SK-N-SH treated with all-trans-retinoic acid at 6 μM for 48 hours (cell line): ENCODE results near the gene CPT1C.

Experiments
- ATAC-seq: fragments of 200-7000 bp; cut with Tn5 transposase; 3 replicates; pipeline ENCODE4 v1.9.1; 2020; ENCODE audit warnings: mild to moderate bottlenecking, moderate library complexity
- ARNTL ChIP-seq: fragments of 450-650 bp; formaldehyde crosslinking; IDR thresholded peaks from 2 replicates; pipeline ENCODE4 v1.5.0; 2020; ENCODE audit warnings: low read depth, mild to moderate bottlenecking, moderate library complexity, borderline replicate concordance
- BACH2 ChIP-seq: fragments of 250-450 bp; sonication (Bioruptor Pico); IDR thresholded peaks from 2 replicates; pipeline ENCODE4 v1.9.0; 2021; ENCODE audit warnings: mild to moderate bottlenecking, borderline replicate concordance
- CSDC2 ChIP-seq: fragments of 250-450 bp; sonication (Bioruptor Pico); IDR thresholded peaks from 2 replicates; pipeline ENCODE4 v1.5.0; 2020; ENCODE audit warnings: mild to moderate bottlenecking, moderate library complexity
- GLIS3 ChIP-seq: fragments of 250-450 bp; sonication (Bioruptor Pico); IDR thresholded peaks from 2 replicates; pipeline ENCODE4 v1.5.0; 2020; ENCODE audit warnings: mild to moderate bottlenecking, moderate library complexity
- ISL1 ChIP-seq: fragments of 250-450 bp; sonication (Bioruptor Pico); IDR thresholded peaks from 2 replicates; pipeline ENCODE4 v2.1.2; 2022; ENCODE audit warnings: mild to moderate bottlenecking, moderate library complexity
- OSR1 ChIP-seq: fragments of 250-450 bp; sonication (Bioruptor Pico); IDR thresholded peaks from 2 replicates; pipeline ENCODE4 v1.8.0; 2022; ENCODE audit warnings: moderate library complexity, mild to moderate bottlenecking, inconsistent platforms
- PPARA ChIP-seq: fragments of 250-450 bp; sonication (Bioruptor Pico); IDR thresholded peaks from 2 replicates; pipeline ENCODE4 v1.5.0; 2020; ENCODE audit warnings: mild to moderate bottlenecking, borderline replicate concordance
- RARB ChIP-seq: fragments of 250-450 bp; sonication (Bioruptor Pico); IDR thresholded peaks from 2 replicates; pipeline ENCODE4 v1.8.0; 2021; ENCODE audit warnings: mild to moderate bottlenecking, moderate library complexity
- SNAI2 ChIP-seq: fragments of 250-450 bp; sonication (Bioruptor Pico); IDR thresholded peaks from 2 replicates; pipeline ENCODE4 v1.5.0; 2020; ENCODE audit warnings: mild to moderate bottlenecking, moderate library complexity
- TCF4 ChIP-seq: fragments of 250-450 bp; sonication (Bioruptor Pico); IDR thresholded peaks from 2 replicates; pipeline ENCODE4 v1.8.0; 2021; ENCODE audit warnings: mild to moderate bottlenecking, moderate library complexity, borderline replicate concordance
- TOX ChIP-seq: fragments of 250-450 bp; sonication (Bioruptor Pico); IDR thresholded peaks from 2 replicates; pipeline ENCODE4 v1.8.0; 2021; ENCODE audit warnings: mild to moderate bottlenecking, moderate library complexity, borderline replicate concordance
- ZC3H10 ChIP-seq: fragments of 250-450 bp; sonication (Bioruptor Pico); IDR thresholded peaks from 2 replicates; pipeline ENCODE4 v1.5.1; 2021; ENCODE audit warnings: mild to moderate bottlenecking, moderate library complexity
- ZFP3 ChIP-seq: fragments of 250-450 bp; sonication (Bioruptor Pico); IDR thresholded peaks from 2 replicates; pipeline ENCODE4 v1.5.0; 2020; ENCODE audit warnings: mild to moderate bottlenecking, moderate library complexity
- ZFP30 ChIP-seq: fragments of 450-650 bp; formaldehyde crosslinking; IDR thresholded peaks from 2 replicates; pipeline ENCODE4 v1.5.0; 2022; ENCODE audit warnings: mild to moderate bottlenecking, moderate library complexity
- ZNF565 ChIP-seq: fragments of 450-650 bp; formaldehyde crosslinking; conservative IDR thresholded peaks from 2 replicates; pipeline ENCODE4 v1.5.0; 2020; ENCODE audit warnings: low read depth, mild to moderate bottlenecking, moderate library complexity
- ZNF70 ChIP-seq: fragments of 450-650 bp; formaldehyde crosslinking; IDR thresholded peaks from 2 replicates; pipeline ENCODE4 v1.5.0; 2020; ENCODE audit warnings: mild to moderate bottlenecking, moderate library complexity
- ZNF8 ChIP-seq: fragments of 450-650 bp; formaldehyde crosslinking; IDR thresholded peaks from 2 replicates; pipeline ENCODE4 v1.5.0; 2020; ENCODE audit warnings: mild to moderate bottlenecking, moderate library complexity
- TF ChIP-seq, protein P1 (sequence below): fragments of 250-450 bp; sonication (Bioruptor Pico); IDR thresholded peaks from 2 replicates; pipeline ENCODE4 v1.8.0; 2021; ENCODE audit warnings: low read depth, mild to moderate bottlenecking, moderate library complexity, borderline replicate concordance
- TF ChIP-seq, protein P2 (sequence below): fragments of 250-450 bp; sonication (Bioruptor Pico); IDR thresholded peaks from 2 replicates; pipeline ENCODE4 v1.5.0; 2020; ENCODE audit warnings: mild to moderate bottlenecking, moderate library complexity
- TF ChIP-seq, protein P3 (sequence below): fragments of 250-450 bp; sonication (Bioruptor Pico); IDR thresholded peaks from 2 replicates; pipeline ENCODE4 v1.8.0; 2020; ENCODE audit warnings: mild to moderate bottlenecking, moderate library complexity, borderline replicate concordance
- TF ChIP-seq, protein P4 (sequence below): fragments of 250-450 bp; sonication (Bioruptor Pico); IDR thresholded peaks from 2 replicates; pipeline ENCODE4 v1.5.1; 2021; ENCODE audit warnings: mild to moderate bottlenecking, moderate library complexity

Gene CPT1C

DNA sequence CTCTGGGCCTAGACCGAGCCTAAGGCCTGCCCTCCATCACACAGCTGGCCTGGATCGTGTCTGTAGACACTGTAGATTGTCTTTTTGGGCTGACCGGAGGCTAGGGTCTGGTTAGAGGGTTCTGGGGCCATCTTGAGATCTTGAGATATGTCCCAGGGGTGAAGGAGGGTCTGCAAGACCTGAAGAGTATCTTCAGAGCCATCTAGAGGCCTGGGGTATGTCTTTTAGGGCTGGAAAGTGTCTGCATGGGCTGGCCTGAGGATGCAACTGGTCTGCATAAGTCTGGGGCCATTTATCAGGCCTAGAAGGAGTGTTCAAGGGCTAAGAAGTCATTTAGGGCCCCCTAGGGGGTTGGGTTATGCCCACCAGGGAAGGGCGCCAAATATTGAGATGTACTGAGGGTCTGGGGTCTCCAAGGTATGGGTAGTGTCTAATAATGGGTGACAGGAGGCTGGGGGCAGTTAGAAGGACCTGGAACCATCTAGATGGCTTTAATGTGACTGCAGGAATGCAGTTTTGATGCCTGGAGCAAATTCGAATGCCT lies 48.4 kb upstream of the CPT1C start:
- ATAC-seq: no peak

DNA sequence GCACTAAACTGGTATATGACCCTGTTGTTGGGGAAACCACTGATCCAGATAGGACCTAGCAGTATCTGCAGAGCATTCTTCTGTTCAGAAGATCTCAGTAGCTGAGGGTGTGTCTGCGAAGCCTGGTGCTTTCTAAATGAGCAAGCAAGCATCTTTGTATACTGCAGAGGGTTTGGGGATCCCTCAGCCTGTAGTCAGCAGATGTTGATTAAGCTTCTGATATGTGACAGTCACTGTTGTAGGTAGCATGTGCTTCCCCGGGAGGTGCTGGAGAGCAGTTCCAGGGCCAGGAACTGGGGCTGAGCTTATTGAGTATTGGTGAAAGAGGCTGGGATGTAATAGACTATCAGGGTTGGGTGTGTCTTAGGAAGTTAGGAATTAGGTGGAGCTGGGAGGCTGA lies 47.5 kb upstream of the CPT1C start:
- TF ChIP-seq, protein P1, sequence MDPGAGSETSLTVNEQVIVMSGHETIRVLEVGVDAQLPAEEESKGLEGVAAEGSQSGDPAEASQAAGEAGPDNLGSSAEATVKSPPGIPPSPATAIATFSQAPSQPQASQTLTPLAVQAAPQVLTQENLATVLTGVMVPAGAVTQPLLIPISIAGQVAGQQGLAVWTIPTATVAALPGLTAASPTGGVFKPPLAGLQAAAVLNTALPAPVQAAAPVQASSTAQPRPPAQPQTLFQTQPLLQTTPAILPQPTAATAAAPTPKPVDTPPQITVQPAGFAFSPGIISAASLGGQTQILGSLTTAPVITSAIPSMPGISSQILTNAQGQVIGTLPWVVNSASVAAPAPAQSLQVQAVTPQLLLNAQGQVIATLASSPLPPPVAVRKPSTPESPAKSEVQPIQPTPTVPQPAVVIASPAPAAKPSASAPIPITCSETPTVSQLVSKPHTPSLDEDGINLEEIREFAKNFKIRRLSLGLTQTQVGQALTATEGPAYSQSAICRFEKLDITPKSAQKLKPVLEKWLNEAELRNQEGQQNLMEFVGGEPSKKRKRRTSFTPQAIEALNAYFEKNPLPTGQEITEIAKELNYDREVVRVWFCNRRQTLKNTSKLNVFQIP (CRISPR knock-in tag): no peak
- TF ChIP-seq ZNF8 (CRISPR knock-in tag) (no peak), OSR1 (CRISPR knock-in tag) (no peak), RARB (CRISPR knock-in tag) (no peak), ZFP3 (CRISPR knock-in tag) (no peak), ZNF70 (CRISPR knock-in tag) (no peak), BACH2 (CRISPR knock-in tag) (no peak), ISL1 (CRISPR knock-in tag) (no peak), TOX (no peak), ZNF565 (no peak), GLIS3 (CRISPR knock-in tag) (no peak), ZFP30 (no peak), ARNTL (CRISPR knock-in tag) (no peak)
- TF ChIP-seq, protein P2, sequence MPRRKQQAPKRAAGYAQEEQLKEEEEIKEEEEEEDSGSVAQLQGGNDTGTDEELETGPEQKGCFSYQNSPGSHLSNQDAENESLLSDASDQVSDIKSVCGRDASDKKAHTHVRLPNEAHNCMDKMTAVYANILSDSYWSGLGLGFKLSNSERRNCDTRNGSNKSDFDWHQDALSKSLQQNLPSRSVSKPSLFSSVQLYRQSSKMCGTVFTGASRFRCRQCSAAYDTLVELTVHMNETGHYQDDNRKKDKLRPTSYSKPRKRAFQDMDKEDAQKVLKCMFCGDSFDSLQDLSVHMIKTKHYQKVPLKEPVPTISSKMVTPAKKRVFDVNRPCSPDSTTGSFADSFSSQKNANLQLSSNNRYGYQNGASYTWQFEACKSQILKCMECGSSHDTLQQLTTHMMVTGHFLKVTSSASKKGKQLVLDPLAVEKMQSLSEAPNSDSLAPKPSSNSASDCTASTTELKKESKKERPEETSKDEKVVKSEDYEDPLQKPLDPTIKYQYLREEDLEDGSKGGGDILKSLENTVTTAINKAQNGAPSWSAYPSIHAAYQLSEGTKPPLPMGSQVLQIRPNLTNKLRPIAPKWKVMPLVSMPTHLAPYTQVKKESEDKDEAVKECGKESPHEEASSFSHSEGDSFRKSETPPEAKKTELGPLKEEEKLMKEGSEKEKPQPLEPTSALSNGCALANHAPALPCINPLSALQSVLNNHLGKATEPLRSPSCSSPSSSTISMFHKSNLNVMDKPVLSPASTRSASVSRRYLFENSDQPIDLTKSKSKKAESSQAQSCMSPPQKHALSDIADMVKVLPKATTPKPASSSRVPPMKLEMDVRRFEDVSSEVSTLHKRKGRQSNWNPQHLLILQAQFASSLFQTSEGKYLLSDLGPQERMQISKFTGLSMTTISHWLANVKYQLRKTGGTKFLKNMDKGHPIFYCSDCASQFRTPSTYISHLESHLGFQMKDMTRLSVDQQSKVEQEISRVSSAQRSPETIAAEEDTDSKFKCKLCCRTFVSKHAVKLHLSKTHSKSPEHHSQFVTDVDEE (CRISPR knock-in tag): no peak
- TF ChIP-seq, protein P3, sequence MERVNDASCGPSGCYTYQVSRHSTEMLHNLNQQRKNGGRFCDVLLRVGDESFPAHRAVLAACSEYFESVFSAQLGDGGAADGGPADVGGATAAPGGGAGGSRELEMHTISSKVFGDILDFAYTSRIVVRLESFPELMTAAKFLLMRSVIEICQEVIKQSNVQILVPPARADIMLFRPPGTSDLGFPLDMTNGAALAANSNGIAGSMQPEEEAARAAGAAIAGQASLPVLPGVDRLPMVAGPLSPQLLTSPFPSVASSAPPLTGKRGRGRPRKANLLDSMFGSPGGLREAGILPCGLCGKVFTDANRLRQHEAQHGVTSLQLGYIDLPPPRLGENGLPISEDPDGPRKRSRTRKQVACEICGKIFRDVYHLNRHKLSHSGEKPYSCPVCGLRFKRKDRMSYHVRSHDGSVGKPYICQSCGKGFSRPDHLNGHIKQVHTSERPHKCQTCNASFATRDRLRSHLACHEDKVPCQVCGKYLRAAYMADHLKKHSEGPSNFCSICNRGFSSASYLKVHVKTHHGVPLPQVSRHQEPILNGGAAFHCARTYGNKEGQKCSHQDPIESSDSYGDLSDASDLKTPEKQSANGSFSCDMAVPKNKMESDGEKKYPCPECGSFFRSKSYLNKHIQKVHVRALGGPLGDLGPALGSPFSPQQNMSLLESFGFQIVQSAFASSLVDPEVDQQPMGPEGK (CRISPR knock-in tag): no peak

More for the DNA sequence above, 48.4 kb upstream of the CPT1C start:
- TF ChIP-seq, protein P4, sequence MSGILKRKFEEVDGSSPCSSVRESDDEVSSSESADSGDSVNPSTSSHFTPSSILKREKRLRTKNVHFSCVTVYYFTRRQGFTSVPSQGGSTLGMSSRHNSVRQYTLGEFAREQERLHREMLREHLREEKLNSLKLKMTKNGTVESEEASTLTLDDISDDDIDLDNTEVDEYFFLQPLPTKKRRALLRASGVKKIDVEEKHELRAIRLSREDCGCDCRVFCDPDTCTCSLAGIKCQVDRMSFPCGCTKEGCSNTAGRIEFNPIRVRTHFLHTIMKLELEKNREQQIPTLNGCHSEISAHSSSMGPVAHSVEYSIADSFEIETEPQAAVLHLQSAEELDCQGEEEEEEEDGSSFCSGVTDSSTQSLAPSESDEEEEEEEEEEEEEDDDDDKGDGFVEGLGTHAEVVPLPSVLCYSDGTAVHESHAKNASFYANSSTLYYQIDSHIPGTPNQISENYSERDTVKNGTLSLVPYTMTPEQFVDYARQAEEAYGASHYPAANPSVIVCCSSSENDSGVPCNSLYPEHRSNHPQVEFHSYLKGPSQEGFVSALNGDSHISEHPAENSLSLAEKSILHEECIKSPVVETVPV (CRISPR knock-in tag): no peak
- no peak for TF ChIP-seq BACH2 (CRISPR knock-in tag)

DNA sequence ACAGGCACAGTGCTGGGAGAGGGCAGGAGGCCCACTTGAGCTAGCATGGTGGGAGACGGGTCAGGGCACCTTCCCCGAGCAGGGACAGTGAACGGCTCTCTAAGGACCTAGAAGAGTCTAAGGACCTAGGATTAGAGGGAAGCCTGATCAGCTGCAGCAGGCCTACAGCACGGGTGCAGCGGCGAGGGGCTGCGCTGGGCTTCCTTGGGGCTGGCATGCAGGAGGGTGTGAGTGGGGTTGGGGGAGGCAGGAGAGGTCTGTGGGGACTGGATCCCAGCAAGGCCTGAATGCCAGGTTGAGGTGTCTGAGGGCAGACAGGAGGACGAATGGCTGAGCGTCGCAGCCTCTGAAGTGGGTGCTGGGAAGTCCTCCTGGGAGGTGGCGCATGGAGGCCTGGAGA lies 45.3 kb upstream of the CPT1C start:
- TF ChIP-seq ZFP3 (CRISPR knock-in tag) (no peak), PPARA (CRISPR knock-in tag) (no peak), RARB (CRISPR knock-in tag) (no peak), ZFP30 (no peak), ZC3H10 (CRISPR knock-in tag) (no peak), TCF4 (CRISPR knock-in tag) (no peak), ZNF565 (no peak), ISL1 (CRISPR knock-in tag) (no peak), SNAI2 (CRISPR knock-in tag) (no peak), CSDC2 (CRISPR knock-in tag) (no peak)
- TF ChIP-seq, protein P3 (CRISPR knock-in tag): no peak
- TF ChIP-seq, protein P2 (CRISPR knock-in tag): no peak
- TF ChIP-seq, protein P1 (CRISPR knock-in tag): no peak
- ATAC-seq: no peak

More for the DNA sequence above, 47.5 kb upstream of the CPT1C start:
- ATAC-seq: no peak
